GM21528 (cell line): ENCODE measurements around the gene DBN1.

Source experiments
- ATAC-seq: cut with Tn5 transposase; IDR thresholded peaks from one replicate; pipeline ENCODE4 v1.9.1; 2021; ENCODE audit warnings: mild to moderate bottlenecking, moderate library complexity; ENCODE audit not compliant: unreplicated experiment, low FRiP score

The DBN1 gene

GRCh38 chr5:177475563-177476427, 2.4 kb upstream of the DBN1 start:
- no peak for ATAC-seq

- ATAC-seq, result no peak
These were observed 1.6 kb upstream of the DBN1 start for GRCh38 chr5:177474846-177475562.

- no peak for ATAC-seq
These were observed 605 bp upstream of the DBN1 start for GRCh38 chr5:177474002-177474476.

GRCh38 chr5:177472460-177473442, 683 bp downstream of the DBN1 start:
- ATAC-seq, result no peak

GRCh38 chr5:177471610-177472356, 1.7 kb downstream of the DBN1 start:
- ATAC-seq, result no peak

GRCh38 chr5:177470759-177471536, 2.5 kb downstream of the DBN1 start:
- no peak for ATAC-seq

GRCh38 chr5:177469750-177470525, 3.5 kb downstream of the DBN1 start:
- no peak for ATAC-seq

GRCh38 chr5:177468685-177469628, 4.5 kb downstream of the DBN1 start:
- ATAC-seq, result no peak

GRCh38 chr5:177468329-177468684, 5.1 kb downstream of the DBN1 start:
- ATAC-seq, result no peak

- no peak for ATAC-seq
These were observed 6.0 kb downstream of the DBN1 start for GRCh38 chr5:177467436-177467835.

- no peak for ATAC-seq
These were observed 6.6 kb downstream of the DBN1 start for GRCh38 chr5:177466861-177467260.

- no peak for ATAC-seq
These were observed 8.4 kb downstream of the DBN1 start for GRCh38 chr5:177465044-177465443.

GRCh38 chr5:177462021-177462670, 11.3 kb downstream of the DBN1 start:
- no peak for ATAC-seq

- no peak for ATAC-seq
These were observed 13.4 kb downstream of the DBN1 start for GRCh38 chr5:177459819-177460628.

- no peak for ATAC-seq
These were observed 14.1 kb downstream of the DBN1 start for GRCh38 chr5:177459357-177459756.

GRCh38 chr5:177458912-177459350, 14.5 kb downstream of the DBN1 start:
- ATAC-seq, result no peak
